Osteocyte (in vitro differentiated cells): Measurements from ENCODE around the gene LIMS2. TPM values are rescaled to one million over a fixed set of nuclear protein-coding genes. Genes with fewer than 3 reads are reported as not detected.

ENCODE experiments used
- DNase-seq: peaks from one replicate; pipeline ENCODE4 v3.0.0; 2021; ENCODE audit warnings: mixed read lengths; ENCODE audit not compliant: unreplicated experiment; ENCODE audit errors: extremely low spot score
- H3K27ac Mint-ChIP-seq: one replicate; pipeline ENCODE4 v1.8.0; 2021; ENCODE audit warnings: mild to moderate bottlenecking, mixed read lengths; ENCODE audit not compliant: unreplicated experiment
- H3K27me3 Mint-ChIP-seq: one replicate; pipeline ENCODE4 v1.8.0; 2021; ENCODE audit warnings: mixed read lengths; ENCODE audit not compliant: unreplicated experiment
- H3K36me3 Mint-ChIP-seq: one replicate; pipeline ENCODE4 v1.8.0; 2021; ENCODE audit warnings: mixed read lengths; ENCODE audit not compliant: unreplicated experiment
- H3K4me1 Mint-ChIP-seq: one replicate; pipeline ENCODE4 v1.8.0; 2021; ENCODE audit warnings: mixed read lengths; ENCODE audit not compliant: unreplicated experiment
- H3K4me3 Mint-ChIP-seq: one replicate; pipeline ENCODE4 v1.8.0; 2021; ENCODE audit warnings: mild to moderate bottlenecking, moderate library complexity, mixed read lengths; ENCODE audit not compliant: unreplicated experiment
- H3K9me3 Mint-ChIP-seq: one replicate; pipeline ENCODE4 v1.8.0; 2021; ENCODE audit warnings: mixed read lengths; ENCODE audit not compliant: unreplicated experiment
- CTCF ChIP-seq: fragments of 200-600 bp; sonication (generic); IDR thresholded peaks from 2 replicates; pipeline ENCODE4 v1.5.0; 2021; ENCODE audit warnings: antibody characterized with exemption, mild to moderate bottlenecking, moderate library complexity
- total RNA-seq: library from RNA; stranded (reverse); gene quantifications from 2 replicates; pipeline ENCODE4 v1.2.1, GENCODE V29; 2021

LIMS2 gene
- total RNA-seq, 1 donor from 2014 or later: 51.0 TPM

DNA sequence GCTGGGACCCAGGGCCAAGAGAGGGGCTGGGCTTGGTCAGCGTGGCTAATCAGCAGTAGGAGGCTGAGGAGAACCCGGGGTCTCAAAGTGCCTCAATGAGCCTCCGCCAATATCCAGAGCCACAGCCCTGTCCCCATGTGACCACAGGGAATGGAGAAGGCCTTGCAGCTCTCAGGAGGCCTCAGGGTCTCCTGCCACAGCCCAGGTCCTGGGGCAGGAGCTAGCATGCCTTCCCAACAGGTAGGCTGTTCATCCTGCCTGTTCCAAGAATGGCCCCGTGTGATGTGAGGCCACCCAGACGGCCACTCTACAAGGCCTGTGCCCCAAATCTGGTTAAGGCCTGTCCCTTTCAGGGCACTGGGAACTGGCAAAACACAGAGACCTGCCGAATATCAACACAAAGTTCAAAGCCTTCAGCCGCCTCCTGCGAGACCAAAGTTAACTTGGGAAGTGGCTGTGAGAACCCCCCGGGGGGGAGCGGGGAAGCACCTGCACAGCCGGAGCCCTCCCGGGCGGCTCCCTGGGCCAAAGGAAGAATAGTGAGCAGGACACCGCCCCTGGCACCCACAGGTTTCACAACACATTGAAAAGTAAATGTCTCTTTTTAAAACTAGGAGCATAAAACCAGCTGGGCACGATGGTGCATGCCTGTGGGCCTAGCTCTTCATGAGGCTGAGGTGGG is 4.5 kb upstream of the LIMS2 start:
- Mint-ChIP-seq H3K27me3 (no peaks in the 10 kb centered on the region), H3K36me3 (no peaks in the 10 kb centered on the region), H3K4me1 (peaks cover 39% of the 10 kb centered on the region), H3K27ac (no peak overlapping the region), H3K9me3 (no peaks in the 10 kb centered on the region), H3K4me3 (no peak overlapping the region)
- DNase-seq: no peak
- no peak for TF ChIP-seq CTCF

GRCh38 chr2:127678991-127679390 is 3.7 kb upstream of the LIMS2 start:
- Mint-ChIP-seq H3K4me1 (peaks cover 41% of the 10 kb centered on the region), H3K4me3 (no peak overlapping the region), H3K27ac (no peak overlapping the region), H3K36me3 (no peaks in the 10 kb centered on the region), H3K27me3 (no peaks in the 10 kb centered on the region), H3K9me3 (no peaks in the 10 kb centered on the region)
- DNase-seq: no peak
- no peak for TF ChIP-seq CTCF

- H3K27ac Mint-ChIP-seq: no peak overlapping the region
- no peak for DNase-seq
- H3K9me3 Mint-ChIP-seq: no peaks in the 10 kb centered on the region
- TF ChIP-seq CTCF: no peak
- no peaks in the 10 kb centered on the region for H3K36me3 Mint-ChIP-seq
- H3K4me3 Mint-ChIP-seq: no peak overlapping the region
- H3K27me3 Mint-ChIP-seq: no peaks in the 10 kb centered on the region
- H3K4me1 Mint-ChIP-seq: peaks cover 41% of the 10 kb centered on the region
Measured at GRCh38 chr2:127678531-127678930, 3.2 kb upstream of the LIMS2 start.

- no peak for TF ChIP-seq CTCF
- Mint-ChIP-seq H3K27ac (no peak overlapping the region), H3K4me3 (no peak overlapping the region), H3K36me3 (no peaks in the 10 kb centered on the region), H3K27me3 (no peaks in the 10 kb centered on the region), H3K4me1 (peaks cover 43% of the 10 kb centered on the region), H3K9me3 (no peaks in the 10 kb centered on the region)
- DNase-seq: no peak
Measured at GRCh38 chr2:127676906-127677305, 1.6 kb upstream of the LIMS2 start.

DNA sequence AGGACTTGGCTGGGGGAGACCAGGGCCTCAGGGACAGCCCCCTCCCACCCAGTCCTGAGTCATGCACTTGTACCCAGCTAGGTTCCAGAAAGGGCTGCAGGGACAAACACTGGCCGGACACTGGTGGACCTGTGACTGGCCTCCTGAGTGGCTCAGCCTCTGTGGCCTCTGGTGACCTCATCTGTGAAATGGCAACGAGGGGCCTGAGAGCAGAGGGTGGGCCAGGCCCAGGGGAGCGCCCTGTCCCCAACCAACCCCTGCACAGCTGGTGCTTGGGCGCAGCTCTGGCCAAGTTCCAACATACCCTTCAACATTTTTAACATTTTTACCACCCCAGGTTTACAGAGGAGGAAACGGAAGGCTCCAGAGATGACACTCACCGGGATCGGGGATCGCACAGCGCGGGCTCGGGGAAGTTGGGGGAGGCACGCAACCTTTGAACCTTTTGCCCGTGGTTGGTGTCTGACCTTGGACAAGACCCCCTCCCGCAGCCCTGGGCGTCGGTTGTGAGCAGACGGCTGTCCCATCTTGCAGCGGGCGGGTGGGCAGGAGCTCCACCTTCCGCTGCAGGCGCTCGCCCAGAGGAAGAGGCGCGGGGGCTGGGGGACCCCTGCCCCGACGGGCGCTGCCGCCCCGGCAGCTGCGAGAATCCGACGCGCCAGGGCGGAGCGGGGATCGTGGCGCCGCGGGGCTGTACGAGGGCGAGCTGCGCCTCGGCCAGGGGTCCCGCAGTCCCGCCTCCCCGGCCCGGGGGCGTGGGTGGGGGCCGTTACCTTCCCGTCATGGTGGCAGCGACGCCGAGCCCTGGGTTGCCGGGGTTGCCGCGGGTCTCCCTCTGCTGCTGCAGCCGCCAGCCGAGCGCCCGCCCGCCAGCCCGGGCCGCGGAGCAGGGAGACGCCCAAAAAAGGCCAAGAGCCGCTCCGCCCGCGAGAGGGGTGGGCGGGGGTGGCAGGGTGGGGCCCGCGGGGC is 805 bp downstream of the LIMS2 start:
- TF ChIP-seq CTCF: no peak
- H3K9me3 Mint-ChIP-seq: no peaks in the 10 kb centered on the region
- peaks cover 48% of the 10 kb centered on the region for H3K4me1 Mint-ChIP-seq
- DNase-seq: no peak
- H3K4me3 Mint-ChIP-seq: peak overlapping the region; percentile 81
- H3K27me3 Mint-ChIP-seq: no peaks in the 10 kb centered on the region
- H3K27ac Mint-ChIP-seq: peak overlapping the region; percentile 83
- H3K36me3 Mint-ChIP-seq: peaks cover 2% of the 10 kb centered on the region
